Fibroblast of mammary gland (primary cell): ENCODE measurements around the gene AKR1B1.
A peak's percentile ranks its signal among the peaks of the same experiment; 100 is the strongest.

ENCODE experiments used
- DNase-seq: peaks from one replicate; pipeline ENCODE4 v3.0.0-alpha.2; 2010; ENCODE audit warnings: low read depth
- H3K4me3 ChIP-seq: 2 replicates; pipeline ENCODE4 v1.5.1; 2011; ENCODE audit warnings: low read depth, mild to moderate bottlenecking, low read length, moderate library complexity; ENCODE audit not compliant: control insufficient read depth
- TF ChIP-seq, protein P1 (sequence below): conservative IDR thresholded peaks from 2 replicates; pipeline ENCODE4 v1.5.1; 2011; ENCODE audit warnings: low read depth, low read length, inconsistent platforms; ENCODE audit not compliant: control insufficient read depth, insufficient read depth

The AKR1B1 gene

DNA sequence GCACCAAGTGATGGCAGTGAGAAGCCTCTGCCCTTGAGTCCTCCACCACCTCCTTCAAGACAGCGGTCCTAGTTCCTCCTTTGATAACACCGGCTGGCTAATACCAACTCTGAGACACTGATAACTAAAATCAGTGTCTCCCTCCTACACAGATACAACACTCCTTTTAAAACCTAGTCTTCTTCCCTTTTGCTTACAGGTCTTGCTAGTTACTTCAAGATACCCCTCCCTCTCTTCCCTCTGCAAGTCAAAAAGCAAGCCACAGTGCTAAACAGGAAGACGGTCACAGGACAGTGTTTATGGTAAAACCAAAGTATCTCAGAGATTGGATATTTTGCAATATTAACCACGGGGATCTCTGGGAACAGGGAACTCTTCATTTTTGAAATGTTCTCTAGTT, 4.6 kb downstream of the AKR1B1 start:
- DNase-seq, result peak; percentile 33
- H3K4me3 ChIP-seq, result no peak overlapping the region
- TF ChIP-seq, protein P1, sequence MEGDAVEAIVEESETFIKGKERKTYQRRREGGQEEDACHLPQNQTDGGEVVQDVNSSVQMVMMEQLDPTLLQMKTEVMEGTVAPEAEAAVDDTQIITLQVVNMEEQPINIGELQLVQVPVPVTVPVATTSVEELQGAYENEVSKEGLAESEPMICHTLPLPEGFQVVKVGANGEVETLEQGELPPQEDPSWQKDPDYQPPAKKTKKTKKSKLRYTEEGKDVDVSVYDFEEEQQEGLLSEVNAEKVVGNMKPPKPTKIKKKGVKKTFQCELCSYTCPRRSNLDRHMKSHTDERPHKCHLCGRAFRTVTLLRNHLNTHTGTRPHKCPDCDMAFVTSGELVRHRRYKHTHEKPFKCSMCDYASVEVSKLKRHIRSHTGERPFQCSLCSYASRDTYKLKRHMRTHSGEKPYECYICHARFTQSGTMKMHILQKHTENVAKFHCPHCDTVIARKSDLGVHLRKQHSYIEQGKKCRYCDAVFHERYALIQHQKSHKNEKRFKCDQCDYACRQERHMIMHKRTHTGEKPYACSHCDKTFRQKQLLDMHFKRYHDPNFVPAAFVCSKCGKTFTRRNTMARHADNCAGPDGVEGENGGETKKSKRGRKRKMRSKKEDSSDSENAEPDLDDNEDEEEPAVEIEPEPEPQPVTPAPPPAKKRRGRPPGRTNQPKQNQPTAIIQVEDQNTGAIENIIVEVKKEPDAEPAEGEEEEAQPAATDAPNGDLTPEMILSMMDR, result no peak

DNA sequence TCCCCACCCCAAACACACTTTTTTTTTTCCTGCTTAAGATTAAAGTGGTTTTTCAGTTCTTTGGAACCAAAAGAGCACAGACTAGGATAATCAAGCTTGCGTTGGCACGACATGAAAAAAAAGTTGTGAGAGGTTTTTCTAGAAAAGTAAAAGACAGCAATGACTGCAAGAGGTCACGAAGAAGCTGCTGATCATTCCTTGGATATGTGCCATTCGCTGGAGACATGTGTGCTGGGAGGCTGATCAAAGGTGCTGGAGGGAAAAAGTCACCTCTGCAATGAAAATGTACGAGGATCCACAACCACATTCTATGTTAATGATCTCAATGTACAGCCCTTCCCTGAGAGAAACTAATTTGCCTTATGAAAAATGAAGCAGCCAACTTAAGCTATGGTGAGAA, 5.4 kb downstream of the AKR1B1 start:
- TF ChIP-seq, protein P1, result no peak
- DNase-seq, result peak; percentile 25
- no peak overlapping the region for H3K4me3 ChIP-seq

DNA sequence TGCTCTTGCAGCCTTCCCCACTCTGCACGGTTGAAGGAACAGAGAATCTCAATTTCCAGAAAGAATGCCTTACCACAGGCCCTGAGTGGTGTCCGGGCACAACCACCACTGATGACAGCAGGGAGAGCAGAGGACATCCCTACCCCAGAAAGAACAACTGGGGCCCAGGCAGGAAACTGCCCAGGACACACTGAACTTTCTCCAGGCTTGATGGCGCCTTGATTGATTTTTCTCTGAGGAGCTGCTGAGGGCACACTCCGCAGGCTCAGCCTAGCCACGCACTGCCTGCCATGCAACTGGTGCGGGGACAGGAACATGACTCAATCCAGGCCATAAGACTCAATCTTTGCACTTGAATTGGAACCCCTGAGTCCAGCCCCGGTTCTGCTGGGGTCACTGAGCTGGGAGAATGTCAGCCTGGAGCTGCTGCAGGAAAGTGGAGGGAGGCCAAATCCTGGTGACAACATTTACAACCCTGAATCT, 5.9 kb downstream of the AKR1B1 start:
- DNase-seq, result no peak
- H3K4me3 ChIP-seq, result no peak overlapping the region
- TF ChIP-seq, protein P1, result no peak

DNA sequence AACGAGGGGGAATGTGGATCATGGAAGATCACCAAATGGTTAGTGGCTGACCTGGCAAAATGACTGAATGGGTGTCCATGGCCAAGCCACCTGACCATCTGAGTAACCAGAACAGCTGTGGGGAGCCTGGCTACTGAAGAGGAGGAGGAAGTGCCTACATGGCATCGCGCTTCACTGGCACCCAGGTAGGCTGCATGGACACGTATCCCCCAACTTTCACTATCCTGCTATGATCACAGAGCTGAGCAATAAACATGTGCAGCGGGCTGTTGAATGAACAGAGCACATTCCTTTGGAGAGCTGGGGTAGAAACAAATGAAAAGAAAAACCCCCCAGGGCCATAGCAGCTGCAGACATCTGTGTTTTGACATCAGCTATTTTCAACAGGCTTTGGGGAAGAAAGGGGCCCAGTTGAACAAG, 6.5 kb downstream of the AKR1B1 start:
- TF ChIP-seq, protein P1, result no peak
- DNase-seq, result no peak
- H3K4me3 ChIP-seq, result no peak overlapping the region

DNA sequence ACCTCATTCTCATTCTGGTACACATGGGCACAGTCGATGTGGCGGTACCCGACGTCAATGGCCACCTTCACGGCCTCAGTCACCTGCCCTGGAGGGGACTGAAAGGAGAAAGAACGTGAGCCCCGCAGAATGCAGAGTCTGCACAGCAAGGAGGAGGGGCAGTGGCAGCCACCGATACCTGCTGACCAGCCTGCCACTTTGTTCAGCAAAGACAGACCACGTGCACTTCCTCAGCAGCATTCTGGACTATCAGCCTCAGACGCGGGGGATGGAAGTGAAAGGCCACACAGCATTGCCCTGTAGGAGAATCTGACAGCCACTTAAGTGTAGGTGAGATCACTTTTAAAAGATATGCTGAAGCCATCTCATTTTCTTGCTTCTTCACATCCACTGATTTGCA, 7.2 kb downstream of the AKR1B1 start:
- TF ChIP-seq, protein P1, result no peak
- no peak overlapping the region for H3K4me3 ChIP-seq
- no peak for DNase-seq

DNA sequence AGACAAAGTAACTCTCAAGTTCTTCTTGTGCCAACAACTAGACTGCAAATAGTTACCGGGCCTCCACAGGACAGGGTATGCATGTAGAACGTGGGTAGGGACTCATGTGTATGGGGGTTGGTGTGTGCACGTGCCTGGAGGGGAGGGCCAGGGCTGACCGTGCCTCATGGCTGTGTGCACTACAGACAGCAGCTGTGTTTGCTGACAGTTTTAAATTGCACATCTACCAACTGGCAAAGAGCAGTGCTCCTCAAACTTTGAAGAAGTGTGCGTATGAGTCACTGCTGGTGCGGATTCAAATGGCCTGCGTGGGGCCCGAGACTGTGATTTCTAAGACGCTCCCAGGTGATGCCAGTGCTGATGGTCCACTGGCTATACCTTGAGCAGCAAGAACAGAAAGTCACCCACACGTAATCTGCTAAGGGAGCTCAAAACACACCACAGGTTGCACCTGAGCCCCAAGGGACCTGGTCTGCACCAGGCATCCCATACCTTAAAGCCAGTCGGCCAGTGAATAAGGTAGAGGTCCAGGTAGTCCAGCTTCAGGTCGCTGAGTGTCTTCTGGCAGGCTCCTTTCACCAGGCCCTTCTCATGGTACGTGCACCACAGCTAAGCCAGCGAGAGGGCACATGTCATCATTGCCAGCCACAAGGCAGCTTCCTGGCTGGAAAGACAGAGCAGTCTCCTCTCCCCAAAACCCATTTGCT, 8.5 kb downstream of the AKR1B1 start:
- TF ChIP-seq, protein P1, result no peak
- DNase-seq, result peak; percentile 53

More for the DNA sequence above, 8.5 kb downstream of the AKR1B1 start:
- no peak overlapping the region for H3K4me3 ChIP-seq
